ENCODE measurements around the gene GMDS.

DNA sequence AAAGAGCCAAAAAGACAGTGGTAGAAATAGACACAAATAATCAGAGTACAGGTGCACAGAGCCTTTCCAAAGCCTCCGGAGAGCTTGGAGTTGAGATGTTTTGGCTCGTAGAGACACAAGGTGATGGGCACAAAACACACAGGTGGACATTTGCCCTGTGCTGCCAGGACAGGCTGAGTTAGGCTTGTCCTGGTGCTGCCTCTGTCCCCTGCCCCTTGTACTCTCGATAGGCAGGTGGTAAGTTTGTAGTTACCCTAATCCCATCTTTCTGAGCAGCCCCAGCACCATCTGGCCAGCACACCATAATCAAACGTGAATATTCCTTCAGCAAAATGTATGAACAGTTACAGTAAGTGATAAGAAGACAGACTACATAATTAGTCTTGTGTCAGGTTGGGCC is 540.2 kb downstream of the GMDS start:
- TF ChIP-seq CTCF (IDR thresholded peaks at IDR 0.05; ENCODE audit: borderline replicate concordance, extremely low read depth, low read length, poor library complexity, severe bottlenecking) (no peak), EZH2 (IDR thresholded peaks at IDR 0.05; ENCODE audit: borderline replicate concordance, low read depth, low read length, severe bottlenecking) (no peak)

Data from DND-41 (cell line).